Progenitor cell of endocrine pancreas (in vitro differentiated cells): ENCODE data around the gene CLIC5. TPM values are rescaled to one million over a fixed set of nuclear protein-coding genes. Genes with fewer than 3 reads are reported as not detected.
A peak's percentile ranks its signal among the peaks of the same experiment; 100 is the strongest.

Source experiments
- DNase-seq: peaks from one replicate; pipeline ENCODE4 v3.0.0; 2021; ENCODE audit warnings: low spot score; ENCODE audit not compliant: unreplicated experiment
- H3K27ac Mint-ChIP-seq: 2 replicates; pipeline ENCODE4 v1.8.0; 2021; ENCODE audit warnings: mild to moderate bottlenecking, moderate library complexity, mixed read lengths
- H3K27me3 Mint-ChIP-seq: 2 replicates; pipeline ENCODE4 v1.8.0; 2021; ENCODE audit warnings: mixed read lengths
- H3K36me3 Mint-ChIP-seq: 2 replicates; pipeline ENCODE4 v1.8.0; 2022; ENCODE audit warnings: mixed read lengths; ENCODE audit not compliant: insufficient read depth
- H3K4me1 Mint-ChIP-seq: 2 replicates; pipeline ENCODE4 v1.8.0; 2021; ENCODE audit warnings: low read depth, mixed read lengths
- H3K4me3 Mint-ChIP-seq: 2 replicates; pipeline ENCODE4 v1.8.0; 2021; ENCODE audit warnings: low read depth, mild to moderate bottlenecking, moderate library complexity, mixed read lengths
- H3K9me3 Mint-ChIP-seq: 2 replicates; pipeline ENCODE4 v1.8.0; 2021; ENCODE audit warnings: low read depth, mixed read lengths
- CTCF ChIP-seq: fragments of 200-600 bp; sonication (generic); IDR thresholded peaks from one replicate; pipeline ENCODE4 v1.5.0; 2021; ENCODE audit warnings: antibody characterized with exemption, mild to moderate bottlenecking; ENCODE audit not compliant: unreplicated experiment
- total RNA-seq: library from RNA; stranded (reverse); gene quantifications from 2 replicates; pipeline ENCODE4 v1.2.1, GENCODE V29; 2021

The CLIC5 gene
- total RNA-seq, 1 donor from 2014 or later: 35.9 TPM

- H3K4me3 Mint-ChIP-seq: no peak overlapping the region
- H3K36me3 Mint-ChIP-seq: no peaks in the 10 kb centered on the region
- H3K27ac Mint-ChIP-seq: peak overlapping the region; percentile 76
- no peak for TF ChIP-seq CTCF
- H3K27me3 Mint-ChIP-seq: no peaks in the 10 kb centered on the region
- H3K4me1 Mint-ChIP-seq: peaks cover 38% of the 10 kb centered on the region
- no peak for DNase-seq
- no peaks in the 10 kb centered on the region for H3K9me3 Mint-ChIP-seq
These were observed 29.4 kb upstream of the CLIC5 start for GRCh38 chr6:46044881-46045617.

- no peak overlapping the region for H3K4me3 Mint-ChIP-seq
- H3K9me3 Mint-ChIP-seq: no peaks in the 10 kb centered on the region
These were observed 26.8 kb upstream of the CLIC5 start for GRCh38 chr6:46042355-46042999.

GRCh38 chr6:46040288-46040687 lies 24.6 kb upstream of the CLIC5 start:
- Mint-ChIP-seq H3K4me3 (no peak overlapping the region), H3K27me3 (no peaks in the 10 kb centered on the region), H3K36me3 (no peaks in the 10 kb centered on the region), H3K27ac (no peak overlapping the region), H3K4me1 (peaks cover 25% of the 10 kb centered on the region), H3K9me3 (no peaks in the 10 kb centered on the region)
- no peak for TF ChIP-seq CTCF
- no peak for DNase-seq

More at GRCh38 chr6:46042355-46042999, 26.8 kb upstream of the CLIC5 start:
- no peak for DNase-seq
- no peaks in the 10 kb centered on the region for H3K36me3 Mint-ChIP-seq
- H3K27ac Mint-ChIP-seq: no peak overlapping the region
- no peaks in the 10 kb centered on the region for H3K27me3 Mint-ChIP-seq
- H3K4me1 Mint-ChIP-seq: peaks cover 24% of the 10 kb centered on the region
- TF ChIP-seq CTCF: peak; percentile 66

GRCh38 chr6:46039646-46040045 lies 24.0 kb upstream of the CLIC5 start:
- Mint-ChIP-seq H3K27me3 (no peaks in the 10 kb centered on the region), H3K4me3 (no peak overlapping the region), H3K36me3 (no peaks in the 10 kb centered on the region), H3K9me3 (no peaks in the 10 kb centered on the region), H3K27ac (no peak overlapping the region), H3K4me1 (peaks cover 23% of the 10 kb centered on the region)
- no peak for DNase-seq
- TF ChIP-seq CTCF: no peak

GRCh38 chr6:46036911-46037310 lies 21.3 kb upstream of the CLIC5 start:
- Mint-ChIP-seq H3K36me3 (no peaks in the 10 kb centered on the region), H3K27me3 (no peaks in the 10 kb centered on the region), H3K9me3 (no peaks in the 10 kb centered on the region), H3K4me3 (no peak overlapping the region), H3K27ac (no peak overlapping the region), H3K4me1 (peaks cover 7% of the 10 kb centered on the region)
- TF ChIP-seq CTCF: no peak
- no peak for DNase-seq
